WTC11 (cell line): Measurements from ENCODE around the gene PRKCE. TPM values are rescaled to one million over a fixed set of nuclear protein-coding genes. Genes with fewer than 3 reads are reported as not detected.

ENCODE experiments used
- ATAC-seq: fragments of 200-7000 bp; cut with Tn5 transposase; 2 replicates; pipeline ENCODE4 v1.10.0; 2021; ENCODE audit warnings: mild to moderate bottlenecking, moderate library complexity
- CTCF ChIA-PET: fragments of 300-600 bp; sonication (Branson Sonifier 250); formaldehyde crosslinking; loops from one replicate; lab custom pipeline; 2021; ENCODE audit warnings: antibody characterized with exemption; lab: Charles Lee
- POLR2A ChIA-PET: fragments of 350-600 bp; sonication (Branson Sonifier 250); formaldehyde crosslinking; loops from one replicate; lab custom pipeline; 2021; ENCODE audit warnings: antibody characterized with exemption; lab: Charles Lee
- DNase-seq: peaks from one replicate; pipeline ENCODE4 v3.0.0; 2021; ENCODE audit warnings: low spot score
- H3K27ac Mint-ChIP-seq: 2 replicates; pipeline ENCODE4 v1.8.0; 2021; ENCODE audit warnings: mixed read lengths
- H3K27me3 Mint-ChIP-seq: 2 replicates; pipeline ENCODE4 v1.8.0; 2021; ENCODE audit warnings: low read depth, mild to moderate bottlenecking, moderate library complexity, mixed read lengths
- H3K36me3 Mint-ChIP-seq: 2 replicates; pipeline ENCODE4 v1.8.0; 2021; ENCODE audit warnings: mixed read lengths
- H3K4me1 Mint-ChIP-seq: 2 replicates; pipeline ENCODE4 v1.8.0; 2022; ENCODE audit warnings: mixed read lengths
- H3K4me3 Mint-ChIP-seq: 2 replicates; pipeline ENCODE4 v1.8.0; 2021; ENCODE audit warnings: mild to moderate bottlenecking, moderate library complexity, mixed read lengths
- H3K9me3 Mint-ChIP-seq: 2 replicates; pipeline ENCODE4 v1.8.0; 2021; ENCODE audit warnings: mixed read lengths
- CREB1 ChIP-seq: sonication (generic); formaldehyde crosslinking; IDR thresholded peaks from 2 replicates; pipeline ENCODE4 v1.8.0; 2023; ENCODE audit warnings: mild to moderate bottlenecking, missing genetic modification reagents
- CREM ChIP-seq: sonication (generic); formaldehyde crosslinking; IDR thresholded peaks from 2 replicates; pipeline ENCODE4 v1.8.1; 2022; ENCODE audit warnings: mild to moderate bottlenecking, missing genetic modification reagents, moderate library complexity
- GABPB1 ChIP-seq: sonication (generic); formaldehyde crosslinking; IDR thresholded peaks from 2 replicates; pipeline ENCODE4 v1.8.1; 2023; ENCODE audit warnings: mild to moderate bottlenecking, missing genetic modification reagents
- GRHL2 ChIP-seq: fragments of 250-450 bp; sonication (Bioruptor Pico); IDR thresholded peaks from 2 replicates; pipeline ENCODE4 v1.8.0; 2022; ENCODE audit warnings: mild to moderate bottlenecking, moderate library complexity; ENCODE audit not compliant: insufficient replicate concordance, severe bottlenecking
- GTF2I ChIP-seq: fragments of 250-450 bp; sonication (Bioruptor Pico); conservative IDR thresholded peaks from 2 replicates; pipeline ENCODE4 v1.4.0; 2021; ENCODE audit warnings: mild to moderate bottlenecking
- HMGA2 ChIP-seq: fragments of 250-450 bp; sonication (Bioruptor Pico); IDR thresholded peaks from 2 replicates; pipeline ENCODE4 v1.4.0; 2021; ENCODE audit warnings: mild to moderate bottlenecking, moderate library complexity
- JUN ChIP-seq: sonication (generic); formaldehyde crosslinking; IDR thresholded peaks from 2 replicates; pipeline ENCODE4 v1.8.0; 2023; ENCODE audit warnings: mild to moderate bottlenecking, missing genetic modification reagents
- PRRX2 ChIP-seq: fragments of 250-450 bp; sonication (Bioruptor Pico); IDR thresholded peaks from 2 replicates; pipeline ENCODE4 v1.8.0; 2021; ENCODE audit warnings: mild to moderate bottlenecking
- SMAD4 ChIP-seq: sonication (generic); formaldehyde crosslinking; IDR thresholded peaks from 2 replicates; pipeline ENCODE4 v1.8.0; 2022; ENCODE audit warnings: mild to moderate bottlenecking, missing genetic modification reagents
- SP1 ChIP-seq: sonication (generic); formaldehyde crosslinking; conservative IDR thresholded peaks from 2 replicates; pipeline ENCODE4 v1.8.1; 2022; ENCODE audit warnings: missing genetic modification reagents
- TEAD1 ChIP-seq: sonication (generic); formaldehyde crosslinking; IDR thresholded peaks from 2 replicates; pipeline ENCODE4 v1.8.0; 2022; ENCODE audit warnings: mild to moderate bottlenecking, missing genetic modification reagents
- ZNF671 ChIP-seq: fragments of 250-450 bp; sonication (Bioruptor Pico); IDR thresholded peaks from 2 replicates; pipeline ENCODE4 v1.8.0; 2021; ENCODE audit warnings: mild to moderate bottlenecking
- total RNA-seq: library from RNA; stranded (reverse); gene quantifications from 3 replicates; pipeline ENCODE4 v1.2.3, GENCODE V29; 2021
- TF ChIP-seq, protein P1 (sequence below): sonication (generic); formaldehyde crosslinking; IDR thresholded peaks from 2 replicates; pipeline ENCODE4 v1.8.0; 2022; ENCODE audit warnings: mild to moderate bottlenecking, missing genetic modification reagents
- TF ChIP-seq, protein P2 (sequence below): sonication (generic); formaldehyde crosslinking; IDR thresholded peaks from 2 replicates; pipeline ENCODE4 v1.8.1; 2023; ENCODE audit warnings: mild to moderate bottlenecking, missing genetic modification reagents, moderate library complexity
- TF ChIP-seq, protein P3 (sequence below): sonication (generic); formaldehyde crosslinking; IDR thresholded peaks from 2 replicates; pipeline ENCODE4 v1.8.0; 2023; ENCODE audit warnings: missing genetic modification reagents, mild to moderate bottlenecking, borderline replicate concordance
- TF ChIP-seq, protein P4 (sequence below): sonication (generic); formaldehyde crosslinking; IDR thresholded peaks from 2 replicates; pipeline ENCODE4 v1.8.1; 2022; ENCODE audit warnings: low read depth, missing genetic modification reagents, borderline replicate concordance
- TF ChIP-seq, protein P5 (sequence below): sonication (generic); formaldehyde crosslinking; IDR thresholded peaks from 2 replicates; pipeline ENCODE4 v1.8.1; 2022; ENCODE audit warnings: mild to moderate bottlenecking, missing genetic modification reagents, moderate library complexity, borderline replicate concordance
- TF ChIP-seq, protein P6 (sequence below): fragments of 250-450 bp; sonication (Bioruptor Pico); IDR thresholded peaks from 2 replicates; pipeline ENCODE4 v1.9.0; 2021; ENCODE audit warnings: moderate library complexity, mild to moderate bottlenecking, inconsistent platforms, borderline replicate concordance
- TF ChIP-seq, protein P7 (sequence below): sonication (generic); formaldehyde crosslinking; IDR thresholded peaks from 2 replicates; pipeline ENCODE4 v1.8.1; 2022; ENCODE audit warnings: low read depth, mild to moderate bottlenecking, moderate library complexity, missing genetic modification reagents, borderline replicate concordance
- TF ChIP-seq, protein P8 (sequence below): fragments of 250-450 bp; sonication (Bioruptor Pico); IDR thresholded peaks from 2 replicates; pipeline ENCODE4 v1.8.0; 2021; ENCODE audit warnings: mild to moderate bottlenecking
- TF ChIP-seq, protein P9 (sequence below): sonication (generic); formaldehyde crosslinking; IDR thresholded peaks from 2 replicates; pipeline ENCODE4 v1.8.1; 2023; ENCODE audit warnings: mild to moderate bottlenecking, missing genetic modification reagents, moderate library complexity
- TF ChIP-seq, protein P10 (sequence below): sonication (generic); formaldehyde crosslinking; IDR thresholded peaks from 2 replicates; pipeline ENCODE4 v1.8.1; 2022; ENCODE audit warnings: missing genetic modification reagents, borderline replicate concordance

PRKCE gene
- total RNA-seq, 1 experiment from 2014 or later: 5.8 TPM

DNA sequence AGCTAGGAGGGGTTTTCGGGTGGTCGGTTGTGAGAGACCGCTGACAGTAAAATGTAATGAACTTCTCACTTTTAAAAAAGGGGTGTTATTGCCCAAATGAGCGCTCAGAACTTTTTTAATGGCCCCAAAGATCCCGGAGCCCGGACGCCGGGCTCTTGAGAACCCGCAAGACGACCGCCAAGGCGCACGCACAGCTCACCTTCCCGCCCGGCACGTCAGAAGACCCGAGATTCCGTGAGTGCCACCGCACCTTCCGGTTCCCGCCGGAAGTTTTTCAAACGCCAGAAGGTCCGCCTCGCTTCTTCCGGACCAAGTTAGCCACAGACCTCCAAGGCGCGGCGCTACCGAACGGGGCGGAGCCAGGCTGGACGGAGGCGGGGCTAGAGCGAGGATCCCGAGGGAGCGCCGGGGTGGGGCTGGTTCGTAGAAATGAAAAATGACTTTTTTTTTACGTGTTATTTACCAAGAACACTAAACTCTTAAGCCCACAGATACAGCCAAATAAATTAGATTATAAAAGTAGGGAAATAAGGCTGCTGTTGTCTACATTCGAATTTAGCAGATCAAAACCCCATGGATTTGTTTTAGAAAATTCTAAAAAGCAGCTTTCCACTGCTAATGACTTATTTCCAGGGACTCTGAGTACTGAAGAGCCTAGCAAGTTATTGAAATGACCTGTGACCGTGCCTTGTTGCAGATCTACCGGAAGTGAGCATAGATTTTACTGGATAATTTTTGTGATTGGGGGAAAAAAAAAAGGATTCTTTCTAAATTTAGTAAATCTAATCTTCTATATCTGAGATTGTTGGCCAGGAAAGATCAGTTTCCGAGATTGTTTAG, 40.2 kb upstream of the PRKCE start, which contains the start of gene SRBD1:
Gene SRBD1 (minus strand): TSS at position 248 of the 840 bp plus-strand sequence. CDS start 5,826 bp downstream, outside the sequence.
- peaks cover 37% of the 10 kb centered on the region for H3K4me1 Mint-ChIP-seq
- H3K27ac Mint-ChIP-seq: peak within 1 kb of the TSS; percentile 96
- H3K9me3 Mint-ChIP-seq: no peaks in the 10 kb centered on the region
- no peaks in the 10 kb centered on the region for H3K27me3 Mint-ChIP-seq
- DNase-seq: peak; percentile 92
- POLR2A ChIA-PET: interaction anchor here (0.6 kb wide), 1 partner anchor 998 kb away, joined by 3 read pairs; no protein-coding TSS in a partner anchor
- H3K4me3 Mint-ChIP-seq: peak within 1 kb of the TSS; percentile 95
- no peaks in the 10 kb centered on the region for H3K36me3 Mint-ChIP-seq
- ATAC-seq: peak; percentile 94
- CTCF ChIA-PET: interaction anchor here (0.7 to 1.4 kb wide), 8 partner anchors 26 to 716 kb away, joined by 3 to 9 read pairs (median 3); partner anchors contain the start of gene SIX2
- TF ChIP-seq CREB1 (CRISPR knock-in tag) (no peak), GABPB1 (CRISPR knock-in tag) (peak; percentile 62; the same call in 1 of the 2 replicates), CREM (CRISPR knock-in tag) (no peak), GRHL2 (CRISPR knock-in tag) (no peak), GTF2I (CRISPR knock-in tag) (no peak), SP1 (CRISPR knock-in tag) (no peak; the same call in 1 of the 2 replicates), SMAD4 (CRISPR knock-in tag) (no peak), ZNF671 (CRISPR knock-in tag) (no peak), JUN (CRISPR knock-in tag) (no peak), HMGA2 (no peak), PRRX2 (CRISPR knock-in tag) (no peak), TEAD1 (CRISPR knock-in tag) (peak; percentile 52; the same call in 1 of the 2 replicates)
- TF ChIP-seq, protein P1, sequence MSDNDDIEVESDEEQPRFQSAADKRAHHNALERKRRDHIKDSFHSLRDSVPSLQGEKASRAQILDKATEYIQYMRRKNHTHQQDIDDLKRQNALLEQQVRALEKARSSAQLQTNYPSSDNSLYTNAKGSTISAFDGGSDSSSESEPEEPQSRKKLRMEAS: peak; percentile 15; the same call in 1 of the 2 replicates
- TF ChIP-seq, protein P2, sequence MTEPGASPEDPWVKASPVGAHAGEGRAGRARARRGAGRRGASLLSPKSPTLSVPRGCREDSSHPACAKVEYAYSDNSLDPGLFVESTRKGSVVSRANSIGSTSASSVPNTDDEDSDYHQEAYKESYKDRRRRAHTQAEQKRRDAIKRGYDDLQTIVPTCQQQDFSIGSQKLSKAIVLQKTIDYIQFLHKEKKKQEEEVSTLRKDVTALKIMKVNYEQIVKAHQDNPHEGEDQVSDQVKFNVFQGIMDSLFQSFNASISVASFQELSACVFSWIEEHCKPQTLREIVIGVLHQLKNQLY: no peak
- TF ChIP-seq, protein P3, sequence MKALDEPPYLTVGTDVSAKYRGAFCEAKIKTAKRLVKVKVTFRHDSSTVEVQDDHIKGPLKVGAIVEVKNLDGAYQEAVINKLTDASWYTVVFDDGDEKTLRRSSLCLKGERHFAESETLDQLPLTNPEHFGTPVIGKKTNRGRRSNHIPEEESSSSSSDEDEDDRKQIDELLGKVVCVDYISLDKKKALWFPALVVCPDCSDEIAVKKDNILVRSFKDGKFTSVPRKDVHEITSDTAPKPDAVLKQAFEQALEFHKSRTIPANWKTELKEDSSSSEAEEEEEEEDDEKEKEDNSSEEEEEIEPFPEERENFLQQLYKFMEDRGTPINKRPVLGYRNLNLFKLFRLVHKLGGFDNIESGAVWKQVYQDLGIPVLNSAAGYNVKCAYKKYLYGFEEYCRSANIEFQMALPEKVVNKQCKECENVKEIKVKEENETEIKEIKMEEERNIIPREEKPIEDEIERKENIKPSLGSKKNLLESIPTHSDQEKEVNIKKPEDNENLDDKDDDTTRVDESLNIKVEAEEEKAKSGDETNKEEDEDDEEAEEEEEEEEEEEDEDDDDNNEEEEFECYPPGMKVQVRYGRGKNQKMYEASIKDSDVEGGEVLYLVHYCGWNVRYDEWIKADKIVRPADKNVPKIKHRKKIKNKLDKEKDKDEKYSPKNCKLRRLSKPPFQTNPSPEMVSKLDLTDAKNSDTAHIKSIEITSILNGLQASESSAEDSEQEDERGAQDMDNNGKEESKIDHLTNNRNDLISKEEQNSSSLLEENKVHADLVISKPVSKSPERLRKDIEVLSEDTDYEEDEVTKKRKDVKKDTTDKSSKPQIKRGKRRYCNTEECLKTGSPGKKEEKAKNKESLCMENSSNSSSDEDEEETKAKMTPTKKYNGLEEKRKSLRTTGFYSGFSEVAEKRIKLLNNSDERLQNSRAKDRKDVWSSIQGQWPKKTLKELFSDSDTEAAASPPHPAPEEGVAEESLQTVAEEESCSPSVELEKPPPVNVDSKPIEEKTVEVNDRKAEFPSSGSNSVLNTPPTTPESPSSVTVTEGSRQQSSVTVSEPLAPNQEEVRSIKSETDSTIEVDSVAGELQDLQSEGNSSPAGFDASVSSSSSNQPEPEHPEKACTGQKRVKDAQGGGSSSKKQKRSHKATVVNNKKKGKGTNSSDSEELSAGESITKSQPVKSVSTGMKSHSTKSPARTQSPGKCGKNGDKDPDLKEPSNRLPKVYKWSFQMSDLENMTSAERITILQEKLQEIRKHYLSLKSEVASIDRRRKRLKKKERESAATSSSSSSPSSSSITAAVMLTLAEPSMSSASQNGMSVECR: no peak
- TF ChIP-seq, protein P4, sequence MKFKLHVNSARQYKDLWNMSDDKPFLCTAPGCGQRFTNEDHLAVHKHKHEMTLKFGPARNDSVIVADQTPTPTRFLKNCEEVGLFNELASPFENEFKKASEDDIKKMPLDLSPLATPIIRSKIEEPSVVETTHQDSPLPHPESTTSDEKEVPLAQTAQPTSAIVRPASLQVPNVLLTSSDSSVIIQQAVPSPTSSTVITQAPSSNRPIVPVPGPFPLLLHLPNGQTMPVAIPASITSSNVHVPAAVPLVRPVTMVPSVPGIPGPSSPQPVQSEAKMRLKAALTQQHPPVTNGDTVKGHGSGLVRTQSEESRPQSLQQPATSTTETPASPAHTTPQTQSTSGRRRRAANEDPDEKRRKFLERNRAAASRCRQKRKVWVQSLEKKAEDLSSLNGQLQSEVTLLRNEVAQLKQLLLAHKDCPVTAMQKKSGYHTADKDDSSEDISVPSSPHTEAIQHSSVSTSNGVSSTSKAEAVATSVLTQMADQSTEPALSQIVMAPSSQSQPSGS (CRISPR knock-in tag): no peak
- TF ChIP-seq, protein P5, sequence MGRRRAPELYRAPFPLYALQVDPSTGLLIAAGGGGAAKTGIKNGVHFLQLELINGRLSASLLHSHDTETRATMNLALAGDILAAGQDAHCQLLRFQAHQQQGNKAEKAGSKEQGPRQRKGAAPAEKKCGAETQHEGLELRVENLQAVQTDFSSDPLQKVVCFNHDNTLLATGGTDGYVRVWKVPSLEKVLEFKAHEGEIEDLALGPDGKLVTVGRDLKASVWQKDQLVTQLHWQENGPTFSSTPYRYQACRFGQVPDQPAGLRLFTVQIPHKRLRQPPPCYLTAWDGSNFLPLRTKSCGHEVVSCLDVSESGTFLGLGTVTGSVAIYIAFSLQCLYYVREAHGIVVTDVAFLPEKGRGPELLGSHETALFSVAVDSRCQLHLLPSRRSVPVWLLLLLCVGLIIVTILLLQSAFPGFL (CRISPR knock-in tag): no peak
- TF ChIP-seq, protein P6, sequence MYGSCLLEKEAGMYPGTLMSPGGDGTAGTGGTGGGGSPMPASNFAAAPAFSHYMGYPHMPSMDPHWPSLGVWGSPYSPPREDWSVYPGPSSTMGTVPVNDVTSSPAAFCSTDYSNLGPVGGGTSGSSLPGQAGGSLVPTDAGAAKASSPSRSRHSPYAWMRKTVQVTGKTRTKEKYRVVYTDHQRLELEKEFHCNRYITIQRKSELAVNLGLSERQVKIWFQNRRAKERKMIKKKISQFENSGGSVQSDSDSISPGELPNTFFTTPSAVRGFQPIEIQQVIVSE: no peak
- TF ChIP-seq, protein P7, sequence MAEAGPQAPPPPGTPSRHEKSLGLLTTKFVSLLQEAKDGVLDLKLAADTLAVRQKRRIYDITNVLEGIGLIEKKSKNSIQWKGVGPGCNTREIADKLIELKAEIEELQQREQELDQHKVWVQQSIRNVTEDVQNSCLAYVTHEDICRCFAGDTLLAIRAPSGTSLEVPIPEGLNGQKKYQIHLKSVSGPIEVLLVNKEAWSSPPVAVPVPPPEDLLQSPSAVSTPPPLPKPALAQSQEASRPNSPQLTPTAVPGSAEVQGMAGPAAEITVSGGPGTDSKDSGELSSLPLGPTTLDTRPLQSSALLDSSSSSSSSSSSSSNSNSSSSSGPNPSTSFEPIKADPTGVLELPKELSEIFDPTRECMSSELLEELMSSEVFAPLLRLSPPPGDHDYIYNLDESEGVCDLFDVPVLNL: no peak
- TF ChIP-seq, protein P8, sequence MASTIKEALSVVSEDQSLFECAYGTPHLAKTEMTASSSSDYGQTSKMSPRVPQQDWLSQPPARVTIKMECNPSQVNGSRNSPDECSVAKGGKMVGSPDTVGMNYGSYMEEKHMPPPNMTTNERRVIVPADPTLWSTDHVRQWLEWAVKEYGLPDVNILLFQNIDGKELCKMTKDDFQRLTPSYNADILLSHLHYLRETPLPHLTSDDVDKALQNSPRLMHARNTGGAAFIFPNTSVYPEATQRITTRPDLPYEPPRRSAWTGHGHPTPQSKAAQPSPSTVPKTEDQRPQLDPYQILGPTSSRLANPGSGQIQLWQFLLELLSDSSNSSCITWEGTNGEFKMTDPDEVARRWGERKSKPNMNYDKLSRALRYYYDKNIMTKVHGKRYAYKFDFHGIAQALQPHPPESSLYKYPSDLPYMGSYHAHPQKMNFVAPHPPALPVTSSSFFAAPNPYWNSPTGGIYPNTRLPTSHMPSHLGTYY (CRISPR knock-in tag): no peak
- TF ChIP-seq, protein P9, sequence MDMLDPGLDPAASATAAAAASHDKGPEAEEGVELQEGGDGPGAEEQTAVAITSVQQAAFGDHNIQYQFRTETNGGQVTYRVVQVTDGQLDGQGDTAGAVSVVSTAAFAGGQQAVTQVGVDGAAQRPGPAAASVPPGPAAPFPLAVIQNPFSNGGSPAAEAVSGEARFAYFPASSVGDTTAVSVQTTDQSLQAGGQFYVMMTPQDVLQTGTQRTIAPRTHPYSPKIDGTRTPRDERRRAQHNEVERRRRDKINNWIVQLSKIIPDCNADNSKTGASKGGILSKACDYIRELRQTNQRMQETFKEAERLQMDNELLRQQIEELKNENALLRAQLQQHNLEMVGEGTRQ (CRISPR knock-in tag): no peak
- TF ChIP-seq, protein P10, sequence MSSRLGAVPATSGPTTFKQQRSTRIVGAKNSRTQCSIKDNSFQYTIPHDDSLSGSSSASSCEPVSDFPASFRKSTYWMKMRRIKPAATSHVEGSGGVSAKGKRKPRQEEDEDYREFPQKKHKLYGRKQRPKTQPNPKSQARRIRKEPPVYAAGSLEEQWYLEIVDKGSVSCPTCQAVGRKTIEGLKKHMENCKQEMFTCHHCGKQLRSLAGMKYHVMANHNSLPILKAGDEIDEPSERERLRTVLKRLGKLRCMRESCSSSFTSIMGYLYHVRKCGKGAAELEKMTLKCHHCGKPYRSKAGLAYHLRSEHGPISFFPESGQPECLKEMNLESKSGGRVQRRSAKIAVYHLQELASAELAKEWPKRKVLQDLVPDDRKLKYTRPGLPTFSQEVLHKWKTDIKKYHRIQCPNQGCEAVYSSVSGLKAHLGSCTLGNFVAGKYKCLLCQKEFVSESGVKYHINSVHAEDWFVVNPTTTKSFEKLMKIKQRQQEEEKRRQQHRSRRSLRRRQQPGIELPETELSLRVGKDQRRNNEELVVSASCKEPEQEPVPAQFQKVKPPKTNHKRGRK (CRISPR knock-in tag): no peak
